Stimulated activated CD8-positive, alpha-beta memory T cell treated with anti-CD3 and anti-CD28 coated beads, Interleukin-12 subunit alpha, Interleukin-12 subunit beta, amount 100 ng/mL, for 24 hours (primary cell): ENCODE results near the gene HCAR3.
"Not testable (repeated sequence)": the region's sequence is repeated elsewhere in the genome, so short reads cannot be mapped to it uniquely, and the experiment has no call there.

Experiments used
- DNase-seq: peaks from one replicate; pipeline ENCODE4 v3.0.0-alpha.2; 2020; ENCODE audit errors: extremely low read depth

HCAR3 gene

GRCh38 chr12:122716658-122717057 is at the start of gene HCAR3:
HCAR3 (minus strand) TSS chr12:122716811; CDS start chr12:122716737, 74 bp downstream.
- not testable (repeated sequence) for DNase-seq

DNA sequence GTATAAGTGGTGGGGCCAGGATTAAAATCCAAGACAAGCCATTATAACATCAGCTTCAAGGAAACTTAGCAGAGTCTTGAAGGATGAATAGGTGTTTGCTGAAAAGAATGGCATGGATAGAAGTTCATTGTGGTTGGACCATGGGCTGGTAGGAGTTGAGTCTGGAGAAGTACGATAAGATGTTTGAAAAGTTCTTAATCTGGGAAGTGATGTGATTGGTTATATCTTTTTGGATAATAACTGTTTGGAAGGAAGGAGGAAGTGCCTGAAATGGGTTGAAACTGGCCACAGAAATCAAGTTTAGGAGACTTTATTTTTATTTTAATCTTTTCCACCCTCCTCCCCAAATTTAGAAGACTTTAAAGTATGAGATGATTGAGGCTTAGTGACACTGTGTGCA is 41.0 kb upstream of the HCAR3 start:
- DNase-seq = no peak

- DNase-seq = no peak
Measured at GRCh38 chr12:122754790-122755189, 38.2 kb upstream of the HCAR3 start.

DNA sequence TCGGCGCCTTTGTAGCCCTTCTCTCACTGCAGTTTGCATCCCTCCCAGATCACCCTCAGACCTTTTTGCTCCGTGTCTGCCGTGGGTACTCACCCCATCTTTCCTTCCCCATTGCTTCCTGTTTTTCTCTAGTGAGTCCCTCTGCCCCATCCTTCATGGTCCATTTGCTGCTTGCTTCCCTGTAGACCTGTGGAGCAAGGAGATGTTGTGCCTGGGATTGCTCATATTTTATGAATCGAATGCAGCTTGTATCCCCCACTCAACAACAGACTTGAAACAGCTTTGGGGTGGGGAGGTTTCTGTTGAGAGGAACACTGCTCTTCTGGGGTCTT is 36.7 kb upstream of the HCAR3 start:
- no peak for DNase-seq

DNA sequence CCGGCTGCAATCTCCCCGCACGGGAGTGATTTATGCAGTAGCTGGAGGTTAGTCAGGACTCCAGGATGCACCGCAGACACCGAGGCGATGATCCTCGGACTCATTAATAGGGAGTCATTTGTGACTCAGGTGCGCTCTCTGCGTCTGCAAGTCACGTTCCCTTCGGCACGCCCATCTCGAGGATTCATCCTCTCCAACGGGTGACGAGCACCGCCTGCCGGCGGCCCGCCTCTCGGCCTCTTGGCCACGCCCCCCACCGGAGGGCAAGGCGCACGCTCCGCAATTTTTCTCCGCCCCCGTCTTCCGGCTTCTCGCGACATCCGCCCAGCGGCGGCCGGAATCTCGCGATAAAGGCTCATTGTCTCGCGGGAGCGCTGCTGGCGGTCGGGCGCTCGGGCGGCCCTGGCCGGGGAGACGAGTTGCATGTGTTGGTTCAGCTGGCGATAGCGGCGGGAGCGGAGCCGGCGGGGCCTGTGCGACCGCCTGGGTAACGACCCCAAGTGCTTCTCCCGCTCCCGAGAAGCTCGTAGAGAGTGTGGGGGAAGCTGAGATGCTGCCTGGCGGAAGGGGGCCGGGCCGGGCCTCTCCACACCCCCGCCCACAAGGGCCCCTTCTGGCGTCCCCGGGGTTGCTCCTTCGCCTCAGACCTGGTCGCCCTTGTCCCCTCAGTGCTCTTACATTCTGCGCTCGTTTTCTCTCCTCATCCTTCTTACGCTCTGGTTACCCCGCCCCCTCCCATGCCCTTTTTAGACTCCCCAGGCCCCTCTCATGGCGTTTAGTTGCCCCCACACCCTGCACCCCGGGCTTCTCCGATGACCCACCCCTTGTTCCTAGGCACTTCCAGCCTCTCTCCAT is 36.1 kb upstream of the HCAR3 start, which contains the start of gene DENR:
TSS of gene DENR (plus strand) at position 361 of the 855 bp plus-strand sequence. CDS start 878 bp downstream, outside the sequence.
- peak; percentile 99 for DNase-seq

GRCh38 chr12:122750781-122751515 is 34.3 kb upstream of the HCAR3 start:
- DNase-seq = not testable (repeated sequence)

- no peak for DNase-seq
Measured at GRCh38 chr12:122749569-122750332, 33.1 kb upstream of the HCAR3 start.

- DNase-seq = no peak
Measured at GRCh38 chr12:122747224-122748135, 30.9 kb upstream of the HCAR3 start.

- DNase-seq = no peak
Measured at GRCh38 chr12:122743895-122744525, 27.4 kb upstream of the HCAR3 start.

DNA sequence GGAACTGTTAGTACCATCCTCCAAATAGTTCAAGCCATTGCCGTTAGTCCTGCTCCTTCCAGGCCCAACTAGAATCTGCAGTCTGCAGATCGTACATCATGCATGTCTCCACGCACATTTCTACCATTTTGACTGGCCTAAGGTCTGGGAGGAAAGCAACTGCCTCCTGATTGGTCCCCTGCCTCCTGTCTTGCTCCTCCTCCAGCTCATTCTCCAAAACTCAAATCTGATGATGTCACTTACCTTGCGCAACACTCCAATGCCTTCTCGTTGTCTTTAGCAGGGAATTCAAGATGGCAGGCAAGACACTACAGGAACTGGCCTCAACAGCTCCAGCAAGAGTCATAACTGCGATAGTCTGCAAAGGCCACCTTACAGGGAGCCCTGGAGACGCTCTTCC is 23.7 kb upstream of the HCAR3 start:
- DNase-seq = no peak

DNA sequence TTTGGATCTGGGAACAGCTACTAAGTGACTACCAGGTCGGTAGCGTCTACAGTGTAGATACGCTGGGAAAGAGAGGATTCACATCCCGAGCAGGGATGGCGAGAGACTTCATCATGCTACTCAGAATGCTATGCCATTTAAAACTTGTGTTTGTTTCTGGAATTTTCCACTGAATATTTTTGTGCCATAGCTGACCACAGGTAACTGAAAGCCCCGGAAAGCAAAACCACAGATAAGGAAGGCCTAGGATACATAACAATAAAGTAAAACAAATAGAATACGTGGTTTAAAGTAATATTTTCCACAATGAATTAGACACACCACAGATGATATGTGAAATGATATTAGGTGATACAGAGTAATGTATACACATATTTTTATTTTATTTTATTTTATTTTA is 22.0 kb upstream of the HCAR3 start:
- DNase-seq = no peak

DNA sequence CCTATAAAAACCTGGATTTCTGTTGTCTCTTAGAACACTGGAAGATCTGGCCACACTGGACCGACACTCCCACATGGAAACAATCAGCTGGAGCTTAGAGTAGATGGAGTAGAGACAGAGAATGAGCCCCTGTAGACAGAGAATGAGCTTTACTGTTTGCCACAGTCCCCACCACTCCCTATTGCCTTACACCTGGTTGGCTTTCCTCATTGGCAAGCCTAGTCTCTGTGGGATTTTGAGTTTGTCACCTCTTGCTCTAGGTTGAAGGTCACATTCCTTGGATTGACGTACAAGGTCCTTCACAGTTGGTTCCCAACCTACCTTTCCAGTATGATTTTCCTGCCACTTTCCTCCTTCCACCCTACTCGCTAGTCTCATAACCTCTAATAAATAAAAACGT is 16.0 kb upstream of the HCAR3 start:
- DNase-seq = no peak

DNA sequence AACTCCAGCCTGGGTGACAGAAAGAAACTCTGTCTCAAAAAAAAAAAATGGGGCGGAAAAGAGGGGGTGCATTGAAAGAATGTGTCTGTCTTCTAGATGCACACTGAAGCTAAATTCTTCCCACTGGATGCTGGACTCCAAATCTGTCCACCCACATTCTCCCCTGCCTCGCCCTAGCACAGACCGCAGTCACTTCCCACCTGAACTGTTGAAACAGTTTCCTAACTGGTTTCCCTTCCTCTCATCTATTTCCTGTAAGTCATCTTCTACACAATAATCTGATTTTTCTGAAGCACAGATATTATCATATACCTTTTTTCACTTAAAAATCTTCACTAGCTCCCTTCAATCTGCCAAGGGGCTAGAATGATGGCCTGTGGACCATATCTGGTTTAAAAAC is 15.6 kb upstream of the HCAR3 start:
- no peak for DNase-seq

GRCh38 chr12:122730215-122731014 is 13.8 kb upstream of the HCAR3 start, which contains the start of gene HCAR1:
HCAR1 (minus strand) TSS chr12:122730844; CDS start chr12:122730339, 505 bp downstream.
- DNase-seq = no peak

GRCh38 chr12:122729583-122730214 is 13.1 kb upstream of the HCAR3 start:
- no peak for DNase-seq

DNA sequence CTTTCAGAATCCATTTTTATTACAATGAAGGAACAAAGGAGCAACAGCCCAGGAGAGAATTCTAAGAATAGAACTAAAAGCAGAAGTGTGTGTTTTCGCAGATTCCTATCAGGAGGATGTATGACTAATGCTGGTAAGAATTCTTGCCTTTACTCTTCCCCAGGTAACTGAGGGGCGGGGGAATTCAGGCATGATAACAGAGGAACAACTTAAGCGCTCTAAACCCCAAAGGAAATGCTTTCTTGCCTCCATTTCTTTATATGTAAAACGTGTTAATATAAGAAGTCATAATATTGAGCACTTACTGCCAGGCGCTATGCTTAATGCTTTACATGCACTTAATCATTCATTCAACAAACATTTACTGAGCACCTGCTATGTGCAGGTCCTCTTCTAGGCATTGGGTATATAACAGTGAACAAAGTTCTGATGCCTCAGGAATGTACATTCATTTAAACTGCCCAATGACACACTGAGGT is 9.5 kb upstream of the HCAR3 start:
- DNase-seq = no peak

DNA sequence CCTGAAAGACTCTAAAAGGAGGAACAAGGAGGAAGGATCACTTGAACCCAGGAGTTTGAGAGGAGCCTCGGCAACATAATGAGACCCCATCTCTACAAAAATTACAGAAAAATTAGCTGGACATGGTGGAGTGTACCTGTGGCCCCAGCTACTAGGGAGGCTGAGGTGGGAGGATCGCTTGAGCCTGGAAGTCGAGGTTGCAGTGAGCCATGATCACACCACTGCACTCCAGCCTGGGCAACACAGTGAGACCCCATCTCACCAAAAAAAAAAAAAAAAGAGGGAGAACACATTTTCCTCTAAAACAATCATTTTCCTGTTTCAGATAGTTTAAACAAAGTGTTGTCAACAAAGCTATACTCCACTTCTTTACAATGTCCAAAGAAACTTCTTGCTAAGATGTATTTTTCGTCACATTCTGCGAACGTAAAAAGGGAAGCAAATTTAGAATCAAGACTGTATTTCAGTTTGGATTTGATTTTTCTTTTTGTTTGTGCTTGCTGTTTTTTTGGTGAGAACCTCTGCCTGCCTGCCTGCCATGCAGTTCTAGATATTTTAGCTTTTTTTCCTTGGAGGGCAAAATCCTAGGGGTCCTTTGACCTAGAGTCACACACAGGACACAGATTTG is 9.0 kb upstream of the HCAR3 start:
- no peak for DNase-seq

GRCh38 chr12:122724641-122725243 is 8.1 kb upstream of the HCAR3 start:
- DNase-seq = no peak
